Measurements from ENCODE around the gene PRR23C.

GRCh38 chr3:139024968-139025367, 19.7 kb downstream of the PRR23C start:
- TF ChIP-seq CTCF (IDR thresholded peaks at IDR 0.05) (no peak), POLR2A (IDR thresholded peaks at IDR 0.05) (no peak), POLR2AphosphoS5 (IDR thresholded peaks at IDR 0.05) (no peak), EP300 (IDR thresholded peaks at IDR 0.05) (no peak)

All from stomach (tissue), 4 donors.